DMS153 treated with DMSO at 0.1 percent for 48 hours (cell line): ENCODE data around the gene EXOC5.
"Not testable (repeated sequence)": the region's sequence is repeated elsewhere in the genome, so short reads cannot be mapped to it uniquely, and the experiment has no call there.

Experiments
- DNase-seq: peaks from one replicate; lab custom pipeline; 2025; ENCODE audit not compliant: unreplicated experiment; lab: John Stamatoyannopoulos, UW

Gene EXOC5

GRCh38 chr14:57259672-57260071 lies 9.0 kb downstream of the EXOC5 start:
- no peak for DNase-seq

- DNase-seq, result not testable (repeated sequence)
Measured at GRCh38 chr14:57258221-57258620, 10.5 kb downstream of the EXOC5 start.

GRCh38 chr14:57254884-57255283 lies 13.8 kb downstream of the EXOC5 start:
- no peak for DNase-seq

GRCh38 chr14:57246933-57247657 lies 21.6 kb downstream of the EXOC5 start:
- no peak for DNase-seq

GRCh38 chr14:57245941-57246340 lies 22.8 kb downstream of the EXOC5 start:
- no peak for DNase-seq

- no peak for DNase-seq
Measured at GRCh38 chr14:57244106-57244505, 24.6 kb downstream of the EXOC5 start.

GRCh38 chr14:57243320-57243719 lies 25.4 kb downstream of the EXOC5 start:
- DNase-seq, result no peak

GRCh38 chr14:57240115-57240514 lies 28.6 kb downstream of the EXOC5 start:
- DNase-seq, result not testable (repeated sequence)

- no peak for DNase-seq
Measured at GRCh38 chr14:57232006-57232405, 36.7 kb downstream of the EXOC5 start.

GRCh38 chr14:57228320-57228719 lies 40.4 kb downstream of the EXOC5 start:
- not testable (repeated sequence) for DNase-seq

GRCh38 chr14:57227083-57227482 lies 41.6 kb downstream of the EXOC5 start:
- no peak for DNase-seq

GRCh38 chr14:57221931-57222330 lies 46.8 kb downstream of the EXOC5 start:
- DNase-seq, result no peak

- no peak for DNase-seq
Measured at GRCh38 chr14:57212919-57213318, 55.8 kb downstream of the EXOC5 start.

- DNase-seq, result no peak
Measured at GRCh38 chr14:57209561-57209960, 59.1 kb downstream of the EXOC5 start.

- no peak for DNase-seq
Measured at GRCh38 chr14:57205938-57206337, 62.8 kb downstream of the EXOC5 start.

- not testable (repeated sequence) for DNase-seq
Measured at GRCh38 chr14:57202672-57203071, 66.0 kb downstream of the EXOC5 start.

GRCh38 chr14:57199921-57200320 lies 68.8 kb downstream of the EXOC5 start:
- no peak for DNase-seq

- DNase-seq, result peak; percentile 61
Measured at GRCh38 chr14:57189070-57189469, 79.6 kb downstream of the EXOC5 start.

GRCh38 chr14:57182760-57183503 lies 85.8 kb downstream of the EXOC5 start:
- DNase-seq, result no peak

GRCh38 chr14:57179273-57179672 lies 89.4 kb downstream of the EXOC5 start:
- no peak for DNase-seq

- no peak for DNase-seq
Measured at GRCh38 chr14:57174466-57174865, 94.2 kb downstream of the EXOC5 start.

GRCh38 chr14:57171903-57172302 lies 96.8 kb downstream of the EXOC5 start:
- no peak for DNase-seq
